NCI-H2196 treated with DMSO at 0.1 percent for 48 hours (cell line): ENCODE measurements around the gene NEDD1.

ENCODE experiments used
- DNase-seq: peaks from one replicate; lab custom pipeline; 2025; ENCODE audit not compliant: unreplicated experiment; lab: John Stamatoyannopoulos, UW

The NEDD1 gene

DNA sequence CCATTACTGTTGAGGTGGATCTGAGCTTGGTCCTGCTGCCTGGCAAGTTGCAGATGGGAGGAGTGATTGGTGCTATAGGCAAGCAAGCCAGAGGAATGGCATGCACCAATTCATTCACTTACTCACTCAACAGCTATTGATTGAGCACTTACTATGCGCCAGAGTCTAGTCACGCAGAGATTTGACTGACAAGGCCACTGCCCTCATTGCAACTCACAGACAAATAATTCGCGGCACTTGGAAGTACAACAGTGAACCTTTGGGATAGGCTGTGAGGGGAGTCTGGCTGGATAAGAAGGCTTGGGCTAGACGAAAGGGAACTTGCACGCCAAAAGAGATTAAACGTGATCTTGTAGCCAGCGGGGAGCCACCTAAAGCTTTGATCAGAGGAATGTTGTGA is 96.2 kb downstream of the NEDD1 start:
- DNase-seq, result no peak
